OCI-LY1 (cell line): ENCODE results near the gene VWA5B1.

Source experiments
- H2AFZ ChIP-seq: fragments of 200-600 bp; sonication (generic), shearing (Covaris generic); 2 replicates; pipeline ENCODE4 v1.6.0; 2014; ENCODE audit warnings: antibody characterized with exemption, mild to moderate bottlenecking, low read length
- H3F3A ChIP-seq: fragments of 200-600 bp; sonication (generic), shearing (Covaris generic); 2 replicates; pipeline ENCODE4 v1.6.0; 2014; ENCODE audit warnings: mild to moderate bottlenecking, antibody characterized with exemption, low read length, moderate library complexity; ENCODE audit not compliant: insufficient read depth
- H3K27ac ChIP-seq: fragments of 200-600 bp; sonication (generic); 2 replicates; pipeline ENCODE4 v1.5.1; 2014; ENCODE audit warnings: low read length, mixed run types, mild to moderate bottlenecking, low read depth; ENCODE audit not compliant: poor library complexity, severe bottlenecking
- H3K27me3 ChIP-seq: fragments of 200-600 bp; sonication (generic); 2 replicates; pipeline ENCODE4 v1.6.0; 2014; ENCODE audit warnings: antibody characterized with exemption, mild to moderate bottlenecking, low read length, moderate library complexity; ENCODE audit not compliant: insufficient read depth
- H3K36me3 ChIP-seq: fragments of 200-600 bp; sonication (generic); 2 replicates; pipeline ENCODE4 v1.6.1; 2014; ENCODE audit warnings: mild to moderate bottlenecking, antibody characterized with exemption, low read length, moderate library complexity, mixed read lengths; ENCODE audit not compliant: insufficient read depth
- H3K4me1 ChIP-seq: fragments of 200-600 bp; sonication (generic); 2 replicates; pipeline ENCODE4 v1.5.1; 2014; ENCODE audit warnings: mild to moderate bottlenecking, low read length, moderate library complexity; ENCODE audit not compliant: insufficient read depth, severe bottlenecking
- H3K4me2 ChIP-seq: fragments of 200-600 bp; sonication (generic), shearing (Covaris generic); 2 replicates; pipeline ENCODE4 v1.6.1; 2014; ENCODE audit warnings: low read length
- H3K4me3 ChIP-seq: fragments of 200-600 bp; sonication (generic); 2 replicates; pipeline ENCODE4 v1.5.1; 2014; ENCODE audit warnings: low read length, low read depth, mild to moderate bottlenecking, mixed read lengths; ENCODE audit not compliant: poor library complexity, severe bottlenecking
- H3K79me2 ChIP-seq: fragments of 200-600 bp; shearing (Covaris generic); 2 replicates; pipeline ENCODE4 v1.6.1; 2016; ENCODE audit warnings: mixed run types, low read length, mixed read lengths; ENCODE audit not compliant: insufficient read depth
- H3K9ac ChIP-seq: fragments of 200-600 bp; sonication (generic), shearing (Covaris generic); 2 replicates; pipeline ENCODE4 v1.6.1; 2014; ENCODE audit warnings: mild to moderate bottlenecking, low read length, mixed read lengths
- H3K9me2 ChIP-seq: fragments of 200-600 bp; sonication (generic), shearing (Covaris generic); 2 replicates; pipeline ENCODE4 v1.6.1; 2014; ENCODE audit warnings: low read depth, mild to moderate bottlenecking, low read length, mixed read lengths
- H3K9me3 ChIP-seq: fragments of 200-600 bp; shearing (Covaris generic); 2 replicates; pipeline ENCODE4 v1.6.1; 2014; ENCODE audit warnings: low read length, mixed read lengths
- H4K20me1 ChIP-seq: fragments of 200-600 bp; sonication (generic), shearing (Covaris generic); 2 replicates; pipeline ENCODE4 v1.6.0; 2016; ENCODE audit warnings: mild to moderate bottlenecking, low read length; ENCODE audit not compliant: insufficient read depth
- CTCF ChIP-seq: fragments of 200-600 bp; sonication (generic), shearing (Covaris generic); IDR thresholded peaks from 2 replicates; pipeline ENCODE4 v1.5.1; 2017; ENCODE audit warnings: mild to moderate bottlenecking, antibody characterized with exemption, low read length, moderate library complexity, mixed read lengths
- EZH2 ChIP-seq: fragments of 200-600 bp; sonication (generic), shearing (Covaris generic); IDR thresholded peaks from 2 replicates; pipeline ENCODE4 v1.8.0; 2017; ENCODE audit warnings: borderline replicate concordance, mixed run types, mild to moderate bottlenecking, antibody characterized with exemption, low read length, moderate library complexity, mixed read lengths

The VWA5B1 gene

GRCh38 chr1:20356850-20357459 lies 66.3 kb downstream of the VWA5B1 start:
- Histone ChIP-seq H3K27me3 (peaks cover 4% of the 10 kb centered on the region; the same call in 1 of the 2 replicates), H3K4me3 (no peak overlapping the region), H3K4me2 (no peak overlapping the region), H4K20me1 (no peaks in the 10 kb centered on the region), H3K9ac (no peak overlapping the region), H3K9me3 (no peaks in the 10 kb centered on the region), H2AFZ (no peak overlapping the region), H3K4me1 (no peaks in the 10 kb centered on the region), H3K79me2 (no peaks in the 10 kb centered on the region), H3K9me2 (no peaks in the 10 kb centered on the region), H3F3A (no peaks in the 10 kb centered on the region), H3K27ac (no peak overlapping the region), H3K36me3 (no peaks in the 10 kb centered on the region)
- TF ChIP-seq CTCF (no peak), EZH2 (no peak)

- Histone ChIP-seq H4K20me1 (no peaks in the 10 kb centered on the region), H2AFZ (no peak overlapping the region), H3K4me2 (no peak overlapping the region), H3K4me1 (no peaks in the 10 kb centered on the region), H3K36me3 (no peaks in the 10 kb centered on the region), H3K79me2 (no peaks in the 10 kb centered on the region), H3K27me3 (peaks cover 4% of the 10 kb centered on the region; the same call in 1 of the 2 replicates), H3K9me2 (no peaks in the 10 kb centered on the region), H3K27ac (no peak overlapping the region), H3K9ac (no peak overlapping the region), H3K9me3 (no peaks in the 10 kb centered on the region), H3K4me3 (no peak overlapping the region), H3F3A (no peaks in the 10 kb centered on the region)
- TF ChIP-seq CTCF, result no peak
- no peak for TF ChIP-seq EZH2
These were observed 67.1 kb downstream of the VWA5B1 start for GRCh38 chr1:20357796-20358195.

- Histone ChIP-seq H3K27ac (no peak overlapping the region), H3K4me3 (no peak overlapping the region), H3K27me3 (peaks cover 4% of the 10 kb centered on the region; the same call in 1 of the 2 replicates), H4K20me1 (no peaks in the 10 kb centered on the region), H3K4me2 (no peak overlapping the region), H3K9ac (no peak overlapping the region), H3K4me1 (no peaks in the 10 kb centered on the region), H3F3A (no peaks in the 10 kb centered on the region), H3K79me2 (no peaks in the 10 kb centered on the region), H2AFZ (no peak overlapping the region), H3K9me3 (no peaks in the 10 kb centered on the region), H3K36me3 (no peaks in the 10 kb centered on the region), H3K9me2 (no peaks in the 10 kb centered on the region)
- TF ChIP-seq EZH2, result no peak
- TF ChIP-seq CTCF, result no peak
These were observed 68.1 kb downstream of the VWA5B1 start for GRCh38 chr1:20358761-20359263.
